ENCODE measurements around the gene TOB2.

The TOB2 gene

GRCh38 chr22:41480397-41480735, 33.8 kb upstream of the TOB2 start:
- POLR2A ChIA-PET = interaction anchor here (0.6 to 1.9 kb wide), 2 partner anchors 12 to 39 kb away, joined by 3 to 13 read pairs; partner anchors contain the start of genes ACO2 and PHF5A
- no peak for DNase-seq (ENCODE audit: extremely low spot score)
- CTCF ChIA-PET = interaction anchor here (1.1 to 6.0 kb wide), 6 partner anchors 11 to 77 kb away, joined by 3 to 42 read pairs (median 12); no protein-coding TSS in a partner anchor
- no peak for TF ChIP-seq CTCF (IDR thresholded peaks at IDR 0.05; ENCODE audit: control extremely low read depth, extremely low read depth, low read depth, missing control alignments)

GRCh38 chr22:41479671-41480396, 33.2 kb upstream of the TOB2 start:
- ChIA-PET CTCF (interaction anchor here (1.1 to 6.0 kb wide), 7 partner anchors 9 to 77 kb away, joined by 3 to 42 read pairs (median 9); partner anchors contain the start of genes ACO2 and PHF5A), POLR2A (interaction anchor here (1.7 to 1.9 kb wide), 2 partner anchors 11 to 33 kb away, joined by 8 to 13 read pairs; partner anchors contain the start of genes ACO2, PHF5A and TOB2)
- no peak for TF ChIP-seq CTCF (IDR thresholded peaks at IDR 0.05; ENCODE audit: control extremely low read depth, extremely low read depth, low read depth, missing control alignments)
- DNase-seq (ENCODE audit: extremely low spot score) = no peak

GRCh38 chr22:41478891-41479521, 32.4 kb upstream of the TOB2 start:
- ChIA-PET POLR2A (interaction anchor here (0.6 to 1.9 kb wide), 5 partner anchors 10 to 62 kb away, joined by 3 to 13 read pairs (median 6); partner anchors contain the start of genes ACO2, PHF5A and TOB2), CTCF (interaction anchor here (0.6 to 6.0 kb wide), 9 partner anchors 8 to 76 kb away, joined by 3 to 42 read pairs (median 9); partner anchors contain the start of genes ACO2 and PHF5A)
- peak; percentile 35 for DNase-seq (ENCODE audit: extremely low spot score)
- no peak for TF ChIP-seq CTCF (IDR thresholded peaks at IDR 0.05; ENCODE audit: control extremely low read depth, extremely low read depth, low read depth, missing control alignments)

- CTCF ChIA-PET = interaction anchor here (0.6 to 6.0 kb wide), 11 partner anchors 8 to 75 kb away, joined by 3 to 42 read pairs (median 7); partner anchors contain the start of genes ACO2 and PHF5A
Observed at GRCh38 chr22:41478473-41478872, 31.9 kb upstream of the TOB2 start.

GRCh38 chr22:41474872-41475451, 28.4 kb upstream of the TOB2 start:
- ChIA-PET POLR2A (no interaction called here), CTCF (interaction anchor here (1.4 kb wide), 1 partner anchor 43 kb away, joined by 6 read pairs; no protein-coding TSS in a partner anchor)
- no peak for DNase-seq (ENCODE audit: extremely low spot score)
- no peak for TF ChIP-seq CTCF (IDR thresholded peaks at IDR 0.05; ENCODE audit: control extremely low read depth, extremely low read depth, low read depth, missing control alignments)

More at GRCh38 chr22:41478473-41478872, 31.9 kb upstream of the TOB2 start:
- TF ChIP-seq CTCF (IDR thresholded peaks at IDR 0.05; ENCODE audit: control extremely low read depth, extremely low read depth, low read depth, missing control alignments) = no peak
- no peak for DNase-seq (ENCODE audit: extremely low spot score)
- POLR2A ChIA-PET = interaction anchor here (0.6 to 1.9 kb wide), 7 partner anchors 10 to 1107 kb away, joined by 3 to 13 read pairs (median 4); partner anchors contain the start of genes ACO2, PHF5A and TOB2

GRCh38 chr22:41471568-41471967, 25.0 kb upstream of the TOB2 start:
- POLR2A ChIA-PET = interaction anchor here (0.7 kb wide), 1 partner anchor 71 kb away, joined by 3 read pairs; no protein-coding TSS in a partner anchor
- TF ChIP-seq CTCF (IDR thresholded peaks at IDR 0.05; ENCODE audit: control extremely low read depth, extremely low read depth, low read depth, missing control alignments) = no peak
- no peak for DNase-seq (ENCODE audit: extremely low spot score)
- CTCF ChIA-PET = interaction anchor here (1.1 to 1.5 kb wide), 4 partner anchors 7 to 68 kb away, joined by 3 to 4 read pairs (median 4); no protein-coding TSS in a partner anchor

Measured in GM10248 (cell line).